T-helper 1 cell treated with Interleukin-12 subunit alpha and Interleukin-12 subunit beta and Interleukin-4 antibody, amounts not matched to agents 30 μg/mL and 1 μg/mL, for 36 hours (primary cell): ENCODE results near the gene ABCG1.

ENCODE experiments used
- H3K27ac Mint-ChIP-seq: one replicate; pipeline ENCODE4 v1.8.0; 2021; ENCODE audit warnings: mild to moderate bottlenecking, mixed read lengths
- H3K27me3 Mint-ChIP-seq: one replicate; pipeline ENCODE4 v1.8.0; 2021; ENCODE audit warnings: low read depth, mixed read lengths
- H3K36me3 Mint-ChIP-seq: one replicate; pipeline ENCODE4 v1.8.0; 2021; ENCODE audit warnings: low read depth, mixed read lengths
- H3K4me1 Mint-ChIP-seq: one replicate; pipeline ENCODE4 v1.8.0; 2021; ENCODE audit warnings: low read depth, mixed read lengths
- H3K4me3 Mint-ChIP-seq: one replicate; pipeline ENCODE4 v1.8.0; 2021; ENCODE audit warnings: mild to moderate bottlenecking, moderate library complexity, mixed read lengths
- H3K9me3 Mint-ChIP-seq: one replicate; pipeline ENCODE4 v1.8.0; 2021; ENCODE audit warnings: mixed read lengths

ABCG1 gene

GRCh38 chr21:42305707-42306147 lies 86.8 kb downstream of the ABCG1 start:
- no peaks in the 10 kb centered on the region for H3K36me3 Mint-ChIP-seq
- H3K4me1 Mint-ChIP-seq = peaks cover 6% of the 10 kb centered on the region
- H3K27ac Mint-ChIP-seq = no peak overlapping the region
- peaks cover 7% of the 10 kb centered on the region for H3K27me3 Mint-ChIP-seq
- H3K4me3 Mint-ChIP-seq = no peak overlapping the region
- no peaks in the 10 kb centered on the region for H3K9me3 Mint-ChIP-seq

- Mint-ChIP-seq H3K27me3 (peaks cover 7% of the 10 kb centered on the region), H3K36me3 (no peaks in the 10 kb centered on the region), H3K27ac (no peak overlapping the region), H3K4me3 (no peak overlapping the region), H3K4me1 (peaks cover 6% of the 10 kb centered on the region), H3K9me3 (no peaks in the 10 kb centered on the region)
Observed at GRCh38 chr21:42306366-42307035, 87.6 kb downstream of the ABCG1 start.

- Mint-ChIP-seq H3K9me3 (no peaks in the 10 kb centered on the region), H3K36me3 (no peaks in the 10 kb centered on the region), H3K27ac (no peak overlapping the region), H3K27me3 (peaks cover 7% of the 10 kb centered on the region), H3K4me1 (peaks cover 6% of the 10 kb centered on the region), H3K4me3 (no peak overlapping the region)
Observed at GRCh38 chr21:42307106-42307505, 88.2 kb downstream of the ABCG1 start.

GRCh38 chr21:42308161-42308913 lies 89.4 kb downstream of the ABCG1 start:
- H3K27me3 Mint-ChIP-seq = peaks cover 7% of the 10 kb centered on the region
- no peak overlapping the region for H3K4me3 Mint-ChIP-seq
- no peaks in the 10 kb centered on the region for H3K9me3 Mint-ChIP-seq
- no peaks in the 10 kb centered on the region for H3K36me3 Mint-ChIP-seq
- no peak overlapping the region for H3K27ac Mint-ChIP-seq
- peaks cover 6% of the 10 kb centered on the region for H3K4me1 Mint-ChIP-seq

GRCh38 chr21:42308914-42309752 lies 90.2 kb downstream of the ABCG1 start:
- peaks cover 6% of the 10 kb centered on the region for H3K4me1 Mint-ChIP-seq
- H3K27ac Mint-ChIP-seq = no peak overlapping the region
- no peaks in the 10 kb centered on the region for H3K9me3 Mint-ChIP-seq
- no peaks in the 10 kb centered on the region for H3K36me3 Mint-ChIP-seq
- peaks cover 7% of the 10 kb centered on the region for H3K27me3 Mint-ChIP-seq
- H3K4me3 Mint-ChIP-seq = no peak overlapping the region

- Mint-ChIP-seq H3K9me3 (no peaks in the 10 kb centered on the region), H3K27ac (no peak overlapping the region), H3K4me3 (no peak overlapping the region), H3K27me3 (peaks cover 7% of the 10 kb centered on the region), H3K36me3 (no peaks in the 10 kb centered on the region), H3K4me1 (peaks cover 6% of the 10 kb centered on the region)
Observed at GRCh38 chr21:42309753-42310213, 90.8 kb downstream of the ABCG1 start.

GRCh38 chr21:42310411-42311001 lies 91.6 kb downstream of the ABCG1 start:
- no peaks in the 10 kb centered on the region for H3K36me3 Mint-ChIP-seq
- H3K4me1 Mint-ChIP-seq = peaks cover 6% of the 10 kb centered on the region

GRCh38 chr21:42311160-42311559 lies 92.2 kb downstream of the ABCG1 start:
- Mint-ChIP-seq H3K27me3 (peaks cover 7% of the 10 kb centered on the region), H3K27ac (no peak overlapping the region)

More at GRCh38 chr21:42310411-42311001, 91.6 kb downstream of the ABCG1 start:
- H3K27ac Mint-ChIP-seq = no peak overlapping the region
- H3K4me3 Mint-ChIP-seq = no peak overlapping the region
- peaks cover 7% of the 10 kb centered on the region for H3K27me3 Mint-ChIP-seq
- H3K9me3 Mint-ChIP-seq = no peaks in the 10 kb centered on the region

GRCh38 chr21:42311816-42312625 lies 93.1 kb downstream of the ABCG1 start:
- Mint-ChIP-seq H3K4me3 (no peak overlapping the region), H3K4me1 (peaks cover 4% of the 10 kb centered on the region), H3K27me3 (peaks cover under 1% of the 10 kb centered on the region), H3K36me3 (no peaks in the 10 kb centered on the region), H3K27ac (no peak overlapping the region), H3K9me3 (no peaks in the 10 kb centered on the region)

More at GRCh38 chr21:42311160-42311559, 92.2 kb downstream of the ABCG1 start:
- Mint-ChIP-seq H3K9me3 (no peaks in the 10 kb centered on the region), H3K4me3 (no peak overlapping the region), H3K4me1 (peaks cover 6% of the 10 kb centered on the region), H3K36me3 (no peaks in the 10 kb centered on the region)

- H3K27me3 Mint-ChIP-seq = no peaks in the 10 kb centered on the region
- H3K9me3 Mint-ChIP-seq = no peaks in the 10 kb centered on the region
- no peak overlapping the region for H3K27ac Mint-ChIP-seq
- no peaks in the 10 kb centered on the region for H3K36me3 Mint-ChIP-seq
- H3K4me1 Mint-ChIP-seq = peaks cover 4% of the 10 kb centered on the region
- H3K4me3 Mint-ChIP-seq = no peak overlapping the region
Observed at GRCh38 chr21:42312626-42313104, 93.7 kb downstream of the ABCG1 start.

- H3K27ac Mint-ChIP-seq = no peak overlapping the region
- H3K4me1 Mint-ChIP-seq = peaks cover 4% of the 10 kb centered on the region
- no peaks in the 10 kb centered on the region for H3K9me3 Mint-ChIP-seq
- no peaks in the 10 kb centered on the region for H3K27me3 Mint-ChIP-seq
- no peak overlapping the region for H3K4me3 Mint-ChIP-seq
- no peaks in the 10 kb centered on the region for H3K36me3 Mint-ChIP-seq
Observed at GRCh38 chr21:42313501-42313969, 94.6 kb downstream of the ABCG1 start.

GRCh38 chr21:42314616-42315295 lies 95.8 kb downstream of the ABCG1 start:
- Mint-ChIP-seq H3K4me3 (no peak overlapping the region), H3K9me3 (no peaks in the 10 kb centered on the region), H3K27me3 (no peaks in the 10 kb centered on the region), H3K4me1 (no peaks in the 10 kb centered on the region), H3K36me3 (no peaks in the 10 kb centered on the region), H3K27ac (no peak overlapping the region)
